OCI-LY7 (cell line): ENCODE results near the gene PRDM2.

ENCODE experiments used
- EZH2phosphoT487 ChIP-seq: fragments of 200-600 bp; sonication (generic); IDR thresholded peaks from 2 replicates; pipeline ENCODE4 v1.6.1; 2018; ENCODE audit warnings: low read depth, borderline replicate concordance, mild to moderate bottlenecking, mixed run types, antibody characterized with exemption, low read length, moderate library complexity, mixed read lengths
- TF ChIP-seq, protein P1 (sequence below): fragments of 200-600 bp; sonication (generic); conservative IDR thresholded peaks from 2 replicates; pipeline ENCODE4 v1.5.1; 2014; ENCODE audit warnings: mild to moderate bottlenecking, antibody characterized with exemption, low read length, moderate library complexity, mixed read lengths

DNA sequence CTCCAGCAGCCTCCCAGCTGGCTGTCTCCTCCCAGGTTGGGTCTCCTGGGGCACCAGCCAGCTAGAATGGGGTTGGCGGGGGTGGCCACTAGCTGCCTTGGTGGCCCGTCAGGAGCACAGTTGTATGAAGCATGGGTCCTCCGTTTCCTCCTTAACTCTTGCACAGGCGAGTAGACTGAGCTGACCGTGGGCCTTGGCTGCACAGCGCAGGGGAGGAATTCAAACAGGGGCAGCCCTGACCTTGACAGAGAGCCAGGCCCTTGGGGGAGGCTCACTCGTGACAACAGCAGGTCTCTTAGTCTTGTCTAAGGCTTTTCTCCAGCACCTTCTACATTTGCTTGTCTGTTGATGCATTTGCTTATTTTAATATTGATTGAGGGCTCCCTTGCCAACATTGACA is 114.1 kb downstream of the PRDM2 start:
- TF ChIP-seq, protein P1, sequence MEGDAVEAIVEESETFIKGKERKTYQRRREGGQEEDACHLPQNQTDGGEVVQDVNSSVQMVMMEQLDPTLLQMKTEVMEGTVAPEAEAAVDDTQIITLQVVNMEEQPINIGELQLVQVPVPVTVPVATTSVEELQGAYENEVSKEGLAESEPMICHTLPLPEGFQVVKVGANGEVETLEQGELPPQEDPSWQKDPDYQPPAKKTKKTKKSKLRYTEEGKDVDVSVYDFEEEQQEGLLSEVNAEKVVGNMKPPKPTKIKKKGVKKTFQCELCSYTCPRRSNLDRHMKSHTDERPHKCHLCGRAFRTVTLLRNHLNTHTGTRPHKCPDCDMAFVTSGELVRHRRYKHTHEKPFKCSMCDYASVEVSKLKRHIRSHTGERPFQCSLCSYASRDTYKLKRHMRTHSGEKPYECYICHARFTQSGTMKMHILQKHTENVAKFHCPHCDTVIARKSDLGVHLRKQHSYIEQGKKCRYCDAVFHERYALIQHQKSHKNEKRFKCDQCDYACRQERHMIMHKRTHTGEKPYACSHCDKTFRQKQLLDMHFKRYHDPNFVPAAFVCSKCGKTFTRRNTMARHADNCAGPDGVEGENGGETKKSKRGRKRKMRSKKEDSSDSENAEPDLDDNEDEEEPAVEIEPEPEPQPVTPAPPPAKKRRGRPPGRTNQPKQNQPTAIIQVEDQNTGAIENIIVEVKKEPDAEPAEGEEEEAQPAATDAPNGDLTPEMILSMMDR: no peak
- no peak for TF ChIP-seq EZH2phosphoT487
